Osteoblast (primary cell): ENCODE measurements around the gene BIRC7. TPM values are rescaled to one million over a fixed set of nuclear protein-coding genes. Genes with fewer than 3 reads are reported as not detected.

ENCODE experiments used
- DNase-seq: peaks from one replicate; pipeline ENCODE4 v3.0.0; 2011; ENCODE audit warnings: low spot score, mixed read lengths; ENCODE audit not compliant: insufficient read length; ENCODE audit errors: missing footprints
- H2AFZ ChIP-seq: 2 replicates; pipeline ENCODE4 v1.6.0; 2011; ENCODE audit warnings: mild to moderate bottlenecking, low read length
- H3K27ac ChIP-seq: 2 replicates; pipeline ENCODE4 v1.5.1; 2011; ENCODE audit warnings: mild to moderate bottlenecking, low read depth, low read length, moderate library complexity
- H3K27me3 ChIP-seq: 2 replicates; pipeline ENCODE4 v1.6.0; 2012; ENCODE audit warnings: mild to moderate bottlenecking, control low read depth, inconsistent platforms, low read length, moderate library complexity; ENCODE audit not compliant: insufficient read depth
- H3K36me3 ChIP-seq: 2 replicates; pipeline ENCODE4 v1.5.1; 2011; ENCODE audit warnings: mild to moderate bottlenecking, low read length, control low read depth, moderate library complexity; ENCODE audit not compliant: insufficient read depth
- H3K4me1 ChIP-seq: 2 replicates; pipeline ENCODE4 v1.5.1; 2011; ENCODE audit warnings: mild to moderate bottlenecking, low read length, control low read depth, moderate library complexity; ENCODE audit not compliant: insufficient read depth
- H3K4me2 ChIP-seq: 2 replicates; pipeline ENCODE4 v1.6.0; 2011; ENCODE audit warnings: mild to moderate bottlenecking, low read length; ENCODE audit not compliant: insufficient read depth
- H3K4me3 ChIP-seq: fragments of 200-600 bp; sonication (generic); 3 replicates; pipeline ENCODE4 v1.5.1; 2012; ENCODE audit warnings: mild to moderate bottlenecking, low read length, inconsistent platforms; ENCODE audit not compliant: insufficient read depth
- H3K79me2 ChIP-seq: 2 replicates; pipeline ENCODE4 v1.6.0; 2012; ENCODE audit warnings: mild to moderate bottlenecking, low read length, control low read depth, inconsistent platforms; ENCODE audit not compliant: insufficient read depth
- H3K9me3 ChIP-seq: 2 replicates; pipeline ENCODE4 v1.5.1; 2011; ENCODE audit warnings: low read depth, low read length, control low read depth
- H4K20me1 ChIP-seq: 2 replicates; pipeline ENCODE4 v1.6.0; 2012; ENCODE audit warnings: mild to moderate bottlenecking, low read length, control low read depth; ENCODE audit not compliant: insufficient read depth
- CTCF ChIP-seq: IDR thresholded peaks from 2 replicates; pipeline ENCODE4 v1.5.1; 2011; ENCODE audit warnings: mild to moderate bottlenecking, low read depth, low read length, moderate library complexity; ENCODE audit errors: extremely low read depth
- total RNA-seq: library from RNA; depleted of rRNA; stranded (reverse); fragments of >200 nt; gene quantifications from 2 replicates; pipeline ENCODE4 v1.2.3, GENCODE V29; 2012

The BIRC7 gene
- total RNA-seq, 1 donor = under 0.01 TPM

DNA sequence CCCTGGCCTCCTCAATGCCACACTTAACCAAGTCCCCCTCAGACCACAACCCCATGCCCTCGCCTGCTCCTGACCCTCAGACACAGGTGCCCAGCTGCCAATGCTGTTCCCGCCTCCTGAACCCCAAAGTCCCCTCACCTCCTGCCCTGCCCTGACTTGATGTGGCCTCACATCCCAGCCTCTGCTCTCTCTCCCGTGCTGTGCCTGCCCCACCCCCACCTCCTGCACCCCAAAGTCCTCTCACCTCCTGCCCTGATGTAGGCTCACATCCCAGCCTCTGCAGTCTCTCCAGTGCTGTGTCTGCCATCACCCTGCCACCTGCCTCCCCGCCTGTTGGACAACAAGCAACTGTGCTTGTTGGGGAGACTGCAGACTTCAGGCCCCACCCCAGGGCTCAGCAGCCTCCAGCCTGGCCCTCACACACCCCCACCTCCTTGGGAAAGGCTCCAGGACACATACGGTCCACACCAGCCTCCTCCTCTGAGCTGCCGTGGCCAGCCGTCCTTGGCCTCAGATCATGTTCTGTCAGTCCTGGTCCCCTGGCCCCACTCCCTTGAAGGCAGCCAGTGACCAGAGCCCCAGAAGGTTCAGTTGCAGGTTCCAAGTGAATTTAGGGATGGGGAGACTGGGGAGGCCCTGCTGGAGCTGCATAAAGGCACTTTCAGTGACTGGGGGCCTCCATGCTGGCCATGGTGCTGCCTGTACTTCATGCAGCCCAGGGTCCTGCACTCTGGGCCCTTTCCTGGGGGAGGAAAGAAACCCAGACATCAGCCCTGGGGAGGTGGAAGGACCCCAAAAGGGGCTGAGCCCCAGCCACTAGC, 48.2 kb upstream of the BIRC7 start:
- no peaks in the 10 kb centered on the region for H4K20me1 ChIP-seq
- H3K4me1 ChIP-seq = no peaks in the 10 kb centered on the region
- H3K9me3 ChIP-seq = no peaks in the 10 kb centered on the region
- H3K27me3 ChIP-seq = no peaks in the 10 kb centered on the region
- DNase-seq = peak; percentile 84
- H3K27ac ChIP-seq = no peak overlapping the region
- no peak overlapping the region for H2AFZ ChIP-seq
- H3K36me3 ChIP-seq = no peaks in the 10 kb centered on the region
- H3K4me3 ChIP-seq = no peak overlapping the region
- H3K79me2 ChIP-seq = no peaks in the 10 kb centered on the region
- H3K4me2 ChIP-seq = no peak overlapping the region
- no peak for TF ChIP-seq CTCF

DNA sequence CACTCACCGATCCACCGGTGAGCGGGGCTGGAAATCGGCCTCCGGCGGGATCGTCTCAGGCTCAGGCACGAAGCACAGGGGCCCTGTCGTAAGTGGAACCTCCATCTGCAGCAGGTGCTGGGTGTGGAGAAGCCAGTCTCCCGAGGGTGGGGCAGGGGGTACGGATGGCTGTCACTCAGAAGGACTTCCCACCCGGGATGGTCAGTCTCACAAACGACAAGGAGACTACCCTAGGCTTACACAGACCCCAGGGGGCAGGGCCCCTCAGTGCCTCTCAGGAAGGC, 47.6 kb upstream of the BIRC7 start:
- no peak overlapping the region for H3K4me3 ChIP-seq
- no peaks in the 10 kb centered on the region for H3K4me1 ChIP-seq
- H3K27ac ChIP-seq = no peak overlapping the region
- H3K9me3 ChIP-seq = no peaks in the 10 kb centered on the region
- no peak for TF ChIP-seq CTCF
- no peaks in the 10 kb centered on the region for H3K36me3 ChIP-seq
- H3K4me2 ChIP-seq = no peak overlapping the region
- H3K27me3 ChIP-seq = no peaks in the 10 kb centered on the region
- no peak overlapping the region for H2AFZ ChIP-seq
- no peaks in the 10 kb centered on the region for H4K20me1 ChIP-seq
- no peaks in the 10 kb centered on the region for H3K79me2 ChIP-seq
- DNase-seq = peak; percentile 83

- Histone ChIP-seq H3K27me3 (no peaks in the 10 kb centered on the region), H2AFZ (no peak overlapping the region), H3K4me3 (no peak overlapping the region), H4K20me1 (no peaks in the 10 kb centered on the region), H3K27ac (no peak overlapping the region), H3K36me3 (no peaks in the 10 kb centered on the region), H3K9me3 (no peaks in the 10 kb centered on the region), H3K4me1 (no peaks in the 10 kb centered on the region), H3K4me2 (no peak overlapping the region), H3K79me2 (no peaks in the 10 kb centered on the region)
- TF ChIP-seq CTCF = no peak
- DNase-seq = peak; percentile 60
Measured at GRCh38 chr20:63188641-63189321, 46.9 kb upstream of the BIRC7 start.

DNA sequence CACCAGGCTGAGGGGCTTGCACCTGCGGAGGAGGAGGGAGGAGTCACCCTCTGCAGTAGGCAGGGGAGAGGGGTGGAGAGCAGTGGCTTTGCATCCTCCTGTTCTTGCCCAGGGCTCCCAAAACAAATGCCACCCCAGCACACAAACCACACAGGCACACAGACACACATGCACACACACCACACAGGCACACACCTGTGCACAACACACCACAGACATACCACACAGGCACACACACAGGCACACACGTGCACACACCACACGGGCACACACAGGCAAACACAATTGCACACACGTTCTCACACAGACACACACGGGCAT, 46.4 kb upstream of the BIRC7 start:
- no peaks in the 10 kb centered on the region for H3K27me3 ChIP-seq
- no peaks in the 10 kb centered on the region for H3K36me3 ChIP-seq
- no peak overlapping the region for H3K27ac ChIP-seq
- no peak for TF ChIP-seq CTCF
- H4K20me1 ChIP-seq = peaks cover 3% of the 10 kb centered on the region
- peaks cover 2% of the 10 kb centered on the region for H3K79me2 ChIP-seq
- no peak overlapping the region for H3K4me2 ChIP-seq
- no peak overlapping the region for H2AFZ ChIP-seq
- no peaks in the 10 kb centered on the region for H3K9me3 ChIP-seq
- no peaks in the 10 kb centered on the region for H3K4me1 ChIP-seq
- DNase-seq = no peak
- no peak overlapping the region for H3K4me3 ChIP-seq
